ENCODE measurements around the gene ADAMTSL3. TPM values are rescaled to one million over a fixed set of nuclear protein-coding genes. Genes with fewer than 3 reads are reported as not detected.

The ADAMTSL3 gene
- total RNA-seq, 1 experiment from 2014 or later, result 0.05 TPM

DNA sequence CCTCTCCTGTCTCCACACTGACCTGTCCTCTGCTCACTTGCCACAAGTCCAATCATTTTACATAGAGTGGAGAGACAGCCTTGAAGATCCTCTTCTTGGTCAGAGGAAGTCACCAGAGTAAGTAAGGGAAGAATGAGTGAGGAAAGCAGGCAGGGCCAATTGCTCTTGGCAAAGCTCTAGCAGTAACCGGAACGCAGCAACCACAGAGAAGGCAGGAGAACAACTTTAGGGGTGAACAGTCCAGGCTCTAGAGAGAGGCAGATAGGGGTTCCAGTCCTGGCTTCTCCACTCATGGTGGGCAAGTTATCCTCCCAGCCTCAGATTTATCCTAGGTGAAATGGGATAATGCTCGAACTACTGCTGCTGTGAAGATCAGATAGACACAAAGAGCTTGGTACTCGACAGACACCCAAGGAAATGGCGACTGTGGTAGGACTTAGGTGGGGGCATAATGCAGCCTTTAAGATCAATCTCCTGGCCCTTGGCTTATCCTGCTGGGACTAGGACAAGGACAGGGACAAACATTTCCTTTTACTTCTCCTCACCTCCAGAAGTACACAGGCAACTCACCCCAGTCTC lies 1.2 kb upstream of the ADAMTSL3 start:
- no peak overlapping the region for H3K4me3 ChIP-seq (replicated peaks in 1 of 2; ENCODE audit: low read depth in 1 of 2, low read length in 2 of 2)
- BruUV-seq (replicated peaks), result no TSS peak
- peaks cover 14% of the 10 kb centered on the region for H3K27me3 ChIP-seq (ENCODE audit: insufficient read depth, low read length)
- RAD21 ChIA-PET (ENCODE audit: low non-redundant PET in 1 of 2, low total read pairs in 2 of 2, uncharacterized antibody in 2 of 2, unreplicated experiment in 2 of 2), result no interaction called here
- no peak overlapping the region for H3K4me2 ChIP-seq (ENCODE audit: low read length)
- intact Hi-C loops (cut with micrococcal nuclease), result no loop called here
- H2AFZ ChIP-seq (ENCODE audit: low read depth, low read length, poor library complexity, severe bottlenecking), result no peak overlapping the region
- CTCF ChIA-PET, result no interaction called here
- no peaks in the 10 kb centered on the region for H4K20me1 ChIP-seq (ENCODE audit: insufficient read depth)
- no peak overlapping the region for H3K9ac ChIP-seq (ENCODE audit: low read length)
- no peaks in the 10 kb centered on the region for H3K79me2 ChIP-seq (ENCODE audit: insufficient read depth, low read length)
- TF ChIP-seq ZBTB33 (IDR thresholded peaks at IDR 0.05; ENCODE audit: extremely low read depth, insufficient replicate concordance, low read length), result no peak
- no peak for DNase-seq (ENCODE audit: low read depth, low spot score)
- H3K9me3 ChIP-seq (ENCODE audit: control insufficient read depth in 1 of 2, insufficient read depth in 1 of 2, low read depth in 1 of 2, low read length in 2 of 2), result no peaks in the 10 kb centered on the region
- H3K27ac ChIP-seq (ENCODE audit: low read depth, low read length), result no peak overlapping the region
- ATAC-seq, result no peak
- no peaks in the 10 kb centered on the region for H3K9me2 ChIP-seq (ENCODE audit: insufficient read depth)
- no peaks in the 10 kb centered on the region for H3K4me1 ChIP-seq (ENCODE audit: control insufficient read depth in 1 of 2, insufficient read depth in 2 of 2, low read length in 2 of 2)
- POLR2A ChIA-PET, result no interaction called here
- H3K36me3 ChIP-seq (ENCODE audit: control insufficient read depth in 1 of 2, insufficient read depth in 2 of 2, low read length in 2 of 2), result no peaks in the 10 kb centered on the region

DNA sequence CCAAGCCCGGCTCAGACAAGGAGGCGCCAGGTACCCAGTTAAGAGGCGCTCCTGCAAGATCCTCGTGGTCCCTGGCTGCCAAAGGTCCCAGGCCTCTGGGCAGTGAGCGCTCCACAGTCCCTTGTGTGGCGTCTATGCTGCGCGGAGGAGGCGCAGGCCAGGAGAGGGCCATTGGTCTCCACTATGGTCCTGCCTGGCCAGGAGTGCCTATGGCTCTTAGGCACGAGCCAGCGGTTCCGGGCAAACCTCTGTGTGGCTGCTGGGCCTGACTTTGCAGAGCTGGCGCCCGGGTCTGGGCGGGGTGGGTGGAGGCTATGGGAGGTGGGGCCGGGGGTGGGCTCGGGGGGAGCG lies 660 bp upstream of the ADAMTSL3 start:
- no peak overlapping the region for H3K9ac ChIP-seq (ENCODE audit: low read length)
- H3K36me3 ChIP-seq (ENCODE audit: control insufficient read depth in 1 of 2, insufficient read depth in 2 of 2, low read length in 2 of 2), result no peaks in the 10 kb centered on the region
- H3K79me2 ChIP-seq (ENCODE audit: insufficient read depth, low read length), result no peaks in the 10 kb centered on the region
- H3K9me2 ChIP-seq (ENCODE audit: insufficient read depth), result no peaks in the 10 kb centered on the region
- ChIA-PET RAD21 (ENCODE audit: low non-redundant PET in 1 of 2, low total read pairs in 2 of 2, uncharacterized antibody in 2 of 2, unreplicated experiment in 2 of 2) (no interaction called here), CTCF (no interaction called here), POLR2A (no interaction called here)
- no peaks in the 10 kb centered on the region for H3K4me1 ChIP-seq (ENCODE audit: control insufficient read depth in 1 of 2, insufficient read depth in 2 of 2, low read length in 2 of 2)
- intact Hi-C loops (cut with micrococcal nuclease), result no loop called here
- DNase-seq (ENCODE audit: low read depth, low spot score) (no peak), ATAC-seq (no peak)
- H3K27me3 ChIP-seq (ENCODE audit: insufficient read depth, low read length), result peaks cover 13% of the 10 kb centered on the region
- TF ChIP-seq ZBTB33 (IDR thresholded peaks at IDR 0.05; ENCODE audit: extremely low read depth, insufficient replicate concordance, low read length) (no peak), POLR2AphosphoS5 (IDR thresholded peaks at IDR 0.05; ENCODE audit: low read depth, low read length) (no peak), CBX3 (IDR thresholded peaks at IDR 0.05; ENCODE audit: low read depth) (no peak), EZH2phosphoT487 (IDR thresholded peaks at IDR 0.05; ENCODE audit: borderline replicate concordance) (no peak)
- no peaks in the 10 kb centered on the region for H4K20me1 ChIP-seq (ENCODE audit: insufficient read depth)
- no peak overlapping the region for H3K27ac ChIP-seq (ENCODE audit: low read depth, low read length)
- BruUV-seq (replicated peaks), result no TSS peak
- no peak overlapping the region for H2AFZ ChIP-seq (ENCODE audit: low read depth, low read length, poor library complexity, severe bottlenecking)
- no peak overlapping the region for H3K4me2 ChIP-seq (ENCODE audit: low read length)
- H3K9me3 ChIP-seq (ENCODE audit: control insufficient read depth in 1 of 2, insufficient read depth in 1 of 2, low read depth in 1 of 2, low read length in 2 of 2), result no peaks in the 10 kb centered on the region
- H3K4me3 ChIP-seq (replicated peaks in 1 of 2; ENCODE audit: low read depth in 1 of 2, low read length in 2 of 2), result no peak overlapping the region

Data from HCT116 (cell line).